NCI-H1694 (cell line): ENCODE results near the gene LGALS7.
"Not testable (repeated sequence)": the region's sequence is repeated elsewhere in the genome, so short reads cannot be mapped to it uniquely, and the experiment has no call there.

Experiments
- DNase-seq: peaks from one replicate; lab custom pipeline; 2025; lab: John Stamatoyannopoulos, UW

Gene LGALS7

DNA sequence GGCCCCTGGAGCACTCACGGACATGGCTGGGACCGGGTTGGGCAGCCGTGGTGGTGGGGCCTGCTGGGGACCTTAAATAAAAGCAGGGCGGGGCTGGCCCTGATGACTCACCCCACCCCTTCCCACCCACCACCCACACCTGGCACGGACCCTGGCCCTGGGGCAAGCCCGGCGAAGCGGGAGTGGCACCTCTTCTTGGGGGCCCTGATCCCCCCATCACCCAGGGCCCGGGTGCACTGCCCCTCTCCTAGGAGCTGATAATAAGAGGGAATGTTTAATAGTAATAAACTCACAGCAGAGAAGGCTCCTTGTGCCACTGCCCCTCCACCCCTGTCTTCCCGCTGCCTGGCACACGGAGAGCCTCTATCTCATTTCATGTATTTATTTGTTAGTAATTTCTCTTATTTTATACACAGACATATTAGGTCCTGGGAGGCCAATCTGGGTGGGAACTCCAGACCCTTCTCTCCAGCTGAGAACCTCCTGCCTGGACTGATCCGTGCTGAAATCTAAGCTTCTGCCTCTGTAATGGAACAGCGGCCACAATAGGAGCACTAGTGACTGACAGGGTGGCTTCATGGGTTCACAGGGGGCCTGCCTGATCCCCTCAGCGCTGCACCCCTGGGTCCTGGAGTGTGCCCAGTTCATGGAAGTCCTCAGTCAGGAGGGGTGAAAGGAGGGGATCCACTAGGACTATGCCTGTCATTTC is at the start of gene LGALS7:
TSS of gene LGALS7 (minus strand) at position 49 of the 709 bp plus-strand sequence. CDS start at position 24, 25 bp downstream.
- DNase-seq, result no peak

DNA sequence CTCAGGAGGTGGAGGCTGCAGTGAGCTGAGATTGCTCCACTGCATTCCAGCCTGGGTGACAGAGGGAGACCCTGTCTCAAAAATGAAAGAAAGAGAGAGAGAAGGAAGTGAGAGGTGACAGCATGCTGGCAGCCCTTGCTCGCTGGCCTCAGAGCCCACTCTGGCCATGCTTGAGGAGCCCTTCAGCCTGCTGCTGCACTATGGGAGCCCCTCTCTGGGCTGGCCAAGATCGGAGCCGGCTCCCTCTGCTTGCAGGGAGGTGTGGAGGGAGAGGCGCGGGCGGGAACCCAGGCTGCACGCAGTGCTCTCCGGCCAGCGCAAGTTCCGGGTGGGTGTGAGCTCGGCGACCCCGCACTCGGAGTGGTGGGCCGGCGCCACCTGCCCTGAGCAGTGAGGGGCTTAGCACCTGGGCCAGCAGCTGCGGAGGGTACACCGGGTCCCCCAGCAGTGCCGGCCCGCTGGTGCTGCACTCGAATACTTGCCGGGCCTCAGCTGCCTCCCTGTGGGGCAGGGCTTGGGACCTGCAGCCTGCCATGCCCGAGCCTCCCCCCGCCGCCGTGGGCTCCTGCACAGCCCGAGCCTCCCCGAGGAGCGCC is 48.0 kb upstream of the LGALS7 start:
- not testable (repeated sequence) for DNase-seq

DNA sequence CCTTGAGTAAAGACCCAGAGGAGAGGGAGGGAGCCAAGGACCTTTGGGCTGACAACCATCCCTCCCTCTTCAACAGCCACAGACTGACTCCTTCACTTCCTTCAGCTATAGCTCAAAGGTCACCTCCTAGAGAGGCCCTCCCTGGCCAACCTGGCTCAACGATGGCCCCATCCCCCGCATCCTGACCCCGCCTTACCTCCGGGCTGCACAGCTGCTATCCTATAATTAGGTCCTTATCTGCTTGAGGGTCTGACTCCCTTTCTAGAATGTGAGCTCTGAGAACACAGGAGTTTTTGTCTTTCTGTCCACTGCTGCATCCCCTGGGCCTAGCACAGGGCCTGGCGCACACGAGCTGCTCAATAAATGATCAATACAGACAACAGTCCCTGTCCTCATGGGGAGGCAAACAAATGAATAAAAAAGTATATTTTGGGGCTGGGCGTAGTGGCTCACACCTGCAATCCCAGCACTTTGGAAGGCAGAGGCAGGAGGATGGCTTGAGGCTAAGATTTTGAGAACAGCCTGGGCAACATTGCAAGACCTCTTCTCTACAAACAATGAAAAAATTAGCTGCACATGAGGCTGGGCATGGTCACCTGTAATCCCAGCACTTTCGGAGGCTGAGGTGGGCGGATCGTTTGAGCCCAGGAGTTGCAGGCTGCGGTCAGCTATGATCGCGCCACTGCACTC is 46.1 kb upstream of the LGALS7 start:
- no peak for DNase-seq

DNA sequence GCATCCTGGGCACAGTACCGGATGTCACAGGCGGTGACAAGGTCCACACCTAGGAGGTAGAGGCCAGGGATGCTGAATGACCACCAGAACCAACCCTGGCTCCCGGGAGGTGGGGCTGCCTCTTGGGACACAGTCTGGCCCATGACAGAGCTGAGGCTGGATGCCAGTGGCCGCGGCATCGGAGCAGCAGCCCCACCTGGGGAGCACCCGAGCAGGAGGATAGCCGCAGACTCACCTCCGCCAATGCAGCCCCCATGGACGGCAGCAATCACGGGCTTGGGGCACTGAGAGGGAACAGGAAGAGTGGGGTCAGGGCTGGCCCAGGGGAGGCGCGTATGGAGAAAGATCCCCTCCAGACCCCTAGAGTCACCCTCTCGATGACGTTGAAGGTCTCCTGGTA is 43.8 kb upstream of the LGALS7 start:
- DNase-seq, result no peak

- DNase-seq, result no peak
Observed at GRCh38 chr19:38816131-38816750, 42.9 kb upstream of the LGALS7 start.

DNA sequence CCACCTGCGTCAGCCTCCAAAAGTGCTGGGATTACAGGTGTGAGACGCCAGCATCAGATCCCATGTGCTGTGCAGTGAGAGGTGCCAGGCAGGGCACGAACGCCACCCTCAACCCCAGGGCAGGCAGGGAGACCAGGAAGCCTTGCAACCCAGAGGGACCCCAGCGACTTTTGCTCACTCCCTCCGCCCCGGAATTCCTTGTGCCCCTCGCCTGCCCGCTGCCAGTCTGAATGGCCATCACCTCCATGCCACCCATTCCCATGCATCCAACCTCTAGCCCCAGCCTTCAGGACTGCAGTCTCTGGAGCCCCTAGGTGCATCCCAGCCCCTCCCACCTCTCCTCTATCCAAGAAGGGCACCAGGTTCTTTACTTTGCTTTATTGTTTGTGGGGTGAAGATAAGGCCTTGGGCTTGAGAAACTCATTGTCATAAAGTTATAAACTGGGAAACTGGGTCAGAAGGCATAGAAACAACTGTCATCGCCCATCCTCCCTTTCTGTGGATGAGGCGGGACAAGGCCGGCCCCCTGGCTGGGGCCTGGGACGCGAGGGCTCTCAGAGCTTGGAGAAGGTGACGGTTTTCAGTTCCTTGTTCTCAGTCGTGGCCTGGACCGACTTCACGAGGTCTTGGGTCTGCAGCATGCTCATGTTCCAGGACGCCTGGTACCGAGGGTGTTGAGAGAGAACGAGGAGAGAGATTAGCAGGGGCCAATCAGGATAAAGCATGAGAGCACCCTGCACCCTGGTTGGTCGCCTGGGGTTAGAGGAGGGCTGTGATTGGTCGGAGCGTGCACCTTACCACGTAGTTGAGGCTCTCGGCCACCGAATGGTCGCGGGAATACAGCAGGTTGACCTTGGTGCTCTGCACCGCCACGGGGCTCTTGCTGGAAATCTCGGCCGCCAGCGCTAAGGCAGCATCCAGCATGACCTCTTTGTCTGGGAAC is 42.0 kb upstream of the LGALS7 start:
- DNase-seq, result no peak

DNA sequence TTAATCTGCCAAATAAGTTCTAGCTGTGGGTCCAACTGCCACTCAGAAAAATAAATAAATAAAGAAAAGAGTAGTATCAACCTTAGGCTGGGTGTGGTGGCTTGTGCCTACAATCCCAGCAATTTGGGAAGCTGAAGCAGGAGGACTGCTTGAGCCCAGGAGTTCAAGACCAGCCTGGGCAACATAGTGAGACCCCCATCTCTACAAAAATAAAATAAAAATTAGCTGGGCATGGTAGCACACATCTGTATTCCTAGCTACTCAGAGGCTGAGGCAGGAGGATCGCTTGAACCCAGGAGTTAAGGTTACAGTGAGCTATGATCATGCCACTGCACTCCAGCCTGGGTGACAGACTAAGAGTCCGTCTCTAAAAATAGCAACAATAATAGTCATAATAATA is 40.6 kb upstream of the LGALS7 start:
- not testable (repeated sequence) for DNase-seq

GRCh38 chr19:38813323-38813722 is 40.0 kb upstream of the LGALS7 start:
- DNase-seq, result no peak

GRCh38 chr19:38812841-38813320 is 39.6 kb upstream of the LGALS7 start, which contains the start of gene LGALS4:
Gene LGALS4, minus strand, starts transcription at chr19:38812945. Its CDS starts 59 bp downstream, at chr19:38812886.
- no peak for DNase-seq

GRCh38 chr19:38812009-38812840 is 38.9 kb upstream of the LGALS7 start:
- no peak for DNase-seq

GRCh38 chr19:38809592-38810252 is 36.4 kb upstream of the LGALS7 start:
- no peak for DNase-seq

- DNase-seq, result no peak
Observed at GRCh38 chr19:38808741-38809140, 35.4 kb upstream of the LGALS7 start.

- not testable (repeated sequence) for DNase-seq
Observed at GRCh38 chr19:38807374-38808098, 34.2 kb upstream of the LGALS7 start.

DNA sequence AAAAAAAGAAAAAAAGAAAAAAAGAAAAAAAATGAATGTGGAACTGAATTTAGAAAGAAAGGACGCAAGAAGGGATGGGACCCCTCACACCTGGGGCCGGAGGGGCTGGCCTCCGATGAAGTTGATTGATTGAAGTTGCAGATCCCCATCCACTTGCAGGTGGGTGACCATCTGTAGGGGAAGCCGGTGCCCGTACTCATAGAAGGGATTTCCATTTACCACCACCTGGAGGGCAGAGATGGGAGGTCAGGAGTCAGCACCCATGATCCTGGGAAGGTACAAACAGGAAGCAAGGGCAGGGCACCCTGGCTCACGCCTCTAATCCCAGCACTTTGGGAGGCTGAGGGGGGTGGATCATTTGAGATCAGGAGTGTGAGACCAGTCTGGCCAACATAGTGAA is 33.1 kb upstream of the LGALS7 start:
- DNase-seq, result no peak

- DNase-seq, result no peak
Observed at GRCh38 chr19:38805180-38805579, 31.9 kb upstream of the LGALS7 start.

DNA sequence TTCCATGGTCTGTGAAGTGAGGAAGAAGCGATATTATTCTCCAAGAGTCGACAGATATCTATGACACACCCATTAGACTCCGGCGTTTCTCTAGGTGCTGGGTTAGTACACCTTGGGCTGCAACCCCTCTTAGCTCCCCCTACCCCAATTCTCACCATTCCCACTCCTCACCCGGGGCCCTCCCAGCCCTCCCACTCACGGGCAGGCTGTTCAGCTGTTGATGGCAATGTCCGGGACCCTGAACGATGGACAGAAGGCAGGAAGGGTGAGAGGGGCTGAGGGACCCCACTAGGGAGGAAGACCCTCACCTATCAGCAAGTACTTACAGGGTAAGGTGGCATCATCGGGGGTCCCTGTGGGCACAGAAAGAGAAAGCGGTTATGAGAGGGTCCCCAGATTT is 30.2 kb upstream of the LGALS7 start:
- no peak for DNase-seq

GRCh38 chr19:38801359-38802095 is 28.2 kb upstream of the LGALS7 start:
- no peak for DNase-seq

DNA sequence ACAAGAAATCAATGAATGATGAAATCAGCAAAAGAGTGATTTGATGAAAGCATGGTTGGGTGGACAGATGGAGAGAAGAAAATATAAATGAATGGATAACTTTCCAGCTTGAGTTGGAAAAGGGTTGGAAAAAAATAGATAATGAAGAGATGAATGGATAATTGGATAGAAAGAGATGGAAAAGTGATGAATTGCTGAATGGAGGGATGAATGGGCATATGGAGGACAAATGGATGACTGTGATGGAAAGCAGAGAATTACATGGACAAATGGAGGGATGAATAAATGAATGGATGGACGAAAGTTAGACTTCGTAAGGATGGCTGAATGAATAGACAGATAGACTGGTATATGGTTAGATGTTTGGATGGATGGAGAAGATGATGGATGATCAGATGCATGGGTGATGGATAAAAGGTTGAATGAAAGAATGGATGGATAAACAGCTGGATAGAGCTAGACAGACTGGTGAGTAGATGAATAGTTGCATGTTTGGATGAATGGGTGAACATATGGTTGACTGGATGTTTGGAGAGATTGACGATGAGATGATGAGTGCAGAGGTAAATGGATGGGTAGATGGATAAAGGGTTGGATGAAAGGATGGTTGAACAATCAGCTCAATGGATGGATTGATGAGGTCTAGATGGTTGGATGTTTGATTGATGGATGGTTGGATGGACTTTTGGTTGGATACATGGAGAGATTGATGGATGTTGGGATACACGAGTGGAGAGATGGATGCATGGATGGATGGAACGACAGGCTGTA is 27.4 kb upstream of the LGALS7 start:
- no peak for DNase-seq
